ENCODE data around the gene DAP.

DNA sequence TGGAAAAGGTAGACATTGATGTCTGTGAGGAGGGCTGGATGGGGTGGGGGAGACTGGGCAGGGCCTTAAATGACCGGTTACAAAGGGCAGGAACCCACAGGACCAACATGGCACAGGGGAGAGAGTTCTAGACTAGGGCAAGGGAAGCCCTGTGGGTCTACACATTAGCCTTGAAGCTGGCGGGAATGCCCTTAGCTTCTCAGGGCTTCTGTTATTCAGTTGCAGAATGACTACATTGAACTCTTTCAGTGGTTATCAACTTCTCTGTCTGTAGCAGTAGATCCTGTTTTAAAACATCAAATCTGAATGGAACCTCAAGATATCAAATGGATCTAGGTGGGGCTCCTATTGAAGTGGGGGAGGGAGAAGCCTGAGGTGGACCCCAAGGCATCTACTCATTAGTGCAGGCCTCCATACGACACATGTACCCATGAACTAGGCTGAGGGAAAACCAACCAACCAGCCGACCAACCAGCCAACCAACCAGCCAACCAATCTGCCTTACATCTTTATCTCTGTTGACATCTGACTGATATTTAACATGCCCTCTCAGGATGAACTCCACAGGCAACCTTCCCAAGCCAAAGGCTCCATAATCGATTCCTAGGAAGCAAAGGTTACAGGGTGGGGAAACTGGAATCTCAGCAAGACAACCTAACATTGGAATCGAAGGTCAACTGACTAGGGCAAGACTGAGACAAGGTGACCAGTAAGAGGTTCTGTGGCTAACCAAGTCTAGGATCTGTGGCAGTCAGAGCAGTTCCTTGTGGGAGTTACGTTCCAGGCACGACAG lies 48.3 kb downstream of the DAP start:
- no peak for TF ChIP-seq POLR2A (IDR thresholded peaks at IDR 0.05)
- TF ChIP-seq, protein P1, sequence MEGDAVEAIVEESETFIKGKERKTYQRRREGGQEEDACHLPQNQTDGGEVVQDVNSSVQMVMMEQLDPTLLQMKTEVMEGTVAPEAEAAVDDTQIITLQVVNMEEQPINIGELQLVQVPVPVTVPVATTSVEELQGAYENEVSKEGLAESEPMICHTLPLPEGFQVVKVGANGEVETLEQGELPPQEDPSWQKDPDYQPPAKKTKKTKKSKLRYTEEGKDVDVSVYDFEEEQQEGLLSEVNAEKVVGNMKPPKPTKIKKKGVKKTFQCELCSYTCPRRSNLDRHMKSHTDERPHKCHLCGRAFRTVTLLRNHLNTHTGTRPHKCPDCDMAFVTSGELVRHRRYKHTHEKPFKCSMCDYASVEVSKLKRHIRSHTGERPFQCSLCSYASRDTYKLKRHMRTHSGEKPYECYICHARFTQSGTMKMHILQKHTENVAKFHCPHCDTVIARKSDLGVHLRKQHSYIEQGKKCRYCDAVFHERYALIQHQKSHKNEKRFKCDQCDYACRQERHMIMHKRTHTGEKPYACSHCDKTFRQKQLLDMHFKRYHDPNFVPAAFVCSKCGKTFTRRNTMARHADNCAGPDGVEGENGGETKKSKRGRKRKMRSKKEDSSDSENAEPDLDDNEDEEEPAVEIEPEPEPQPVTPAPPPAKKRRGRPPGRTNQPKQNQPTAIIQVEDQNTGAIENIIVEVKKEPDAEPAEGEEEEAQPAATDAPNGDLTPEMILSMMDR (IDR thresholded peaks at IDR 0.05 in 8 of 11, conservative IDR thresholded peaks at IDR 0.05 in 3 of 11): no peak

All from spleen (tissue), 7 donors.